ENCODE measurements around the gene RPRD1B. TPM values are rescaled to one million over a fixed set of nuclear protein-coding genes. Genes with fewer than 3 reads are reported as not detected.

Gene RPRD1B
- total RNA-seq = 22.8 and 22.9 TPM in 2 replicates

DNA sequence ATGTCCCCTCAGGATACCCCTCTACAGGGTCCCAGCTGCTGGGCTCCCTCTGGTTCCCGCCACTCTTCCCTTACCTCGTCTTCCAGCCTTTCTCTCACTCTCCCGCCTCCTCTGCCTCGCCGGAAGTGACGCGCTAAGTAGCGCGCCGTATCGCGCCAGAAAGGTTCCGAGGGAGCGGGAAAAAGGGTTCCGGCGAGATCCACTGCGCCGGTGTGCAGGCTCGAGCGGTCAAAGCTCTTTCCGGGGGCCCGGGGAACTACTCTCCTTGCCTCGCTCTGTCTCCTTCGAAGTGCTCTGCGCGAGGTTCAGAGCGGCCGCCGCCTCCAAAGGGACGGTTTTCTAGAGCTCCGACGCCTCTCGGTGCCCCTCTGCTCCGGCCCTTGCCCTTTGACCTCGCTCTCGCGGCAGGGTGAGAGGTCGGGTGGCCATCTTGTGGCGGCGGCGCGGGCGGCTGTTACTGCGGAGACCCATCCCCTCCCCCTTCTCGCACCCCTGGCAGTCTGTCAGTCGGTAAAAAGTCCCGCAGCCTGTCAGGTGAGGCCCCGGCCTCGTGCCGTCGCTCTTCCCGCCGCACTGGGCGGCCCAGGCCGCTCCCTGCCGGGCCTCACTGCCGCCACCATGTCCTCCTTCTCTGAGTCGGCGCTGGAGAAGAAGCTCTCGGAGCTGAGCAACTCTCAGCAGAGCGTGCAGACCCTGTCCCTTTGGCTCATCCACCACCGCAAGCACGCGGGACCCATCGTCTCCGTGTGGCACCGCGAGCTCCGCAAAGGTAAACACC lies at the start of gene RPRD1B, which contains the start of gene TTI1:
Gene RPRD1B (plus strand): TSS at position 417 of the 778 bp plus-strand sequence. CDS start 202 bp downstream, at position 619.
Gene TTI1 (minus strand): TSS at position 127 of the 778 bp plus-strand sequence. CDS start 19,640 bp downstream, outside the sequence.

Small RNA genes within 50 kb of the gene (small RNA-seq; reads per million reads assigned to genes)
- not detected for gene RN7SL237P

Other genes starting within 250 kb of the RPRD1B start
- gene VSTM2L, start 130.6 kb upstream of the RPRD1B start, total RNA-seq = 0.20 and 0.73 TPM in 2 replicates
- 21.7 and 29.3 TPM in 2 replicates for gene TTI1, start 290 bp upstream of the RPRD1B start, total RNA-seq
- gene TGM2, start 131.5 kb downstream of the RPRD1B start, total RNA-seq = 2.9 and 5.3 TPM in 2 replicates
- gene KIAA1755, start 227.0 kb downstream of the RPRD1B start, total RNA-seq = 0.37 and 0.39 TPM in 2 replicates